Stimulated activated CD4-positive, alpha-beta T cell treated with anti-CD3 and anti-CD28 coated beads, Interleukin-15, amount 100 ng/mL, for 48 hours (primary cell): ENCODE data around the gene PLCB2.

Source experiments
- DNase-seq, 2 donors: peaks; one replicate each; pipeline ENCODE4 v3.0.0-alpha.2; 2020; ENCODE audit warnings: low read depth in 2 of 2

The PLCB2 gene

DNA sequence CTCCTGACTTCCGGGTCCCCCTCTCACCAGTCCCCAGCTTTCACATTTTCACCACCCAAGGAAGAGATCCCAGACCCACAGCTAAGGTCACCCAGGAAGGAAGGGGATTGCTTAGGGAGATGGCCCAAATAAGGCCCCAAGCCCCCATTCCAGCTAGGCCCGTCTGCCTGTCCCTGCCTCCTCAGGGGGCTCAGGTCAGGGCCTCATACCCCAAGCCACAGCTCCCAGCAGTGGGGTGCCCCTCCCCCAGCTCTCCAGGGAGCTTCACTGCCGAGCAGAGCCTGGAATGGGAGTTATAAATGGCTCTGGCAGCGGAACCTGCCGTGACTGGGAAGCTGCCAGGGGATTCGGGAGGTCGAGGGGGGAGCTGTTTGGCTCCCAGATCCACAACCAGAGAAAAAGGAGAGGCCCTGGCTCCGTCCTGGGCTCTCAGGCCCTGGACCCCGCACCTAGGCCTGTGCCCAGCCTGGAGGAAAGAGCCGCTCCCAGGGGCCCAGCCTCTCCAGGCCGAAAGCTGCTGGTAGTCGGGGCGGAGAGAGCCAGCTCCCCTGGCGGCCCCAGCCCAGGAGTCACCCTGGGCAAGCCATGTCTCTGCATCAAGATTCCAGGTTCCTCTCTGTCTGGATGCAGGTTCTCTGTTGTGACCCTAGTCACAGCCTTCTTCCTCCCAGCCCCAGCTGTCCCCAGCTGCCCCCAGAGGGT lies 32.5 kb upstream of the PLCB2 start:
- no peak for DNase-seq

- no peak for DNase-seq
These were observed 31.8 kb upstream of the PLCB2 start for GRCh38 chr15:40339621-40339945.

GRCh38 chr15:40338921-40339620 lies 31.3 kb upstream of the PLCB2 start:
- DNase-seq = no peak

- DNase-seq = peak; percentile 59 to 79
These were observed 30.4 kb upstream of the PLCB2 start for GRCh38 chr15:40338041-40338657.

- DNase-seq = no peak
These were observed 29.9 kb upstream of the PLCB2 start for GRCh38 chr15:40337597-40337996.

DNA sequence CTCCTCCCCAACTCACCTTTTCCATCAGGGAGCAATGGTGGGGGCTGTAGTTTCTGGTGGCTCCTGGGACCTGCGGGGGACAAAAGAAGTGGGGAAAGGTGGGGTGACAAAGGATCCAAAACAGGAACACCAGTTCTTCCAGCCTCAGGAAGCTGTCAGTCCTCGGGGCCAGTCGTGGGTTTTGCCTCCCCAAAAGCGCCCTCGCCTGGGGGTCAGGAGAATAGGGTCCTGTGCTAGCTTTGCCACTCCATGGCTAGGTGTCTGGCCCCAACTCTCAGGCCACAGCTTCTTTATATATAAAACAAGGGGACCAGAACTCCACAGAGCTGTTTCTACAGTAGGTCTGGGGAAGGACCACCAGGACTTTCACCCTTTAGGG lies 29.0 kb upstream of the PLCB2 start:
- DNase-seq = no peak

DNA sequence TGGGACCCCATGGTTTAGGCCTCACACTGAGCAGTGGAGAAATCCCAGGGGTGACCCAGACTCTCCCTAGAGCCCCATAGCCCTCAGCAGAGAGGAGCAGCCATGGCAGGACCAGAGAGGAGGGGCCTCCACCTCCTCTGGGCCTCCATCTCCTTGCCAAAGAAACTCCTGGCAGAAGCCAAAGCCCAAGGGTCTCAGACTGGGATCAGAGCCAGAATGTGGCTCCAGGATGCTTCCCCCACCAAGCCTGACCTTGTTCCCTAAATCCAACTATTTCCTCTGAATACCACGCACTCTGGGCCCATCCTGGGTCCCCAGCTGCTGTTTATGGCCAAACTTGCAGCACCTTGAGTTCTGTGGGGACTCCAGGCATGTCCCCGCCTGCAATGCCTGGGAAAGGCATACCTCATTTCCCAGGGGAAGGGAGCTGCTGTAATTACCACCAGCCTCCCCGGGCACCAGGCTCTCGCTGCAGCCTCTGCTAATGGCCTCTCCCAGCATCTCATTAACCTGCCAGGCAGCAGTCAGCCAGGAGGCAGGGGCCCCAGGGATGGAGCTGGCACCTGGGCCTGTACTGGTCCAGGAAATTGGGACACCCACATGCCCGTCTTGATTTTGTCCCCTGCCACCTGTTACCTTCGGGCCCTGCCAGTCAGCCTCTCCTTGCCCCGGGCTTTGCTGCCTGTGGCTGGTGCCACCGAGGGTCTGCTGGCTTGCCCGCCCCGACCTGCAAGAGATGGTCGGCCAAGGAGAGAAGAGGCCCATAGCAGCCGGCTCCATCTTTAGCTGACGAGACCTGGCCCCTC lies 28.4 kb upstream of the PLCB2 start:
- no peak for DNase-seq

GRCh38 chr15:40334941-40335795 lies 27.4 kb upstream of the PLCB2 start:
- DNase-seq = no peak

DNA sequence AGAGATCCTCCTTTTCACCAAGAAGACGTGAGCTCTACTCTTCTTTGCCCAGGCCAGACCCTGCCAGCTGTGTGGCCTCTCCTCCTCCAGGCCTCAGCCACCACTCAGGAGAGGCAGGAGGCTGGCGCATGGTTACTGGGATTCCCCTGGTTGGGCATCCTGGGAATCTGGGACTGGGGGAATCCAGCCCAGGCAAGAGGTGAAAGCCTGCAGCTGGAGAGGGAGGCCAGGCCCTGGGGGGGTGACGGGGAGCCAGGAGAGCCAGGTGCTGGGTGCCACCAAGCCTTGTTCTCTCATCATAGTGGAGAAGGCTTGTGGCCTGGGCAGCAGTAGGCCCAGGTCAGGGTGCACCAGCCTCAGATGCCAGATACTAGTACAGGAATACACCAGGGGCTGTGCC lies 26.8 kb upstream of the PLCB2 start:
- no peak for DNase-seq

DNA sequence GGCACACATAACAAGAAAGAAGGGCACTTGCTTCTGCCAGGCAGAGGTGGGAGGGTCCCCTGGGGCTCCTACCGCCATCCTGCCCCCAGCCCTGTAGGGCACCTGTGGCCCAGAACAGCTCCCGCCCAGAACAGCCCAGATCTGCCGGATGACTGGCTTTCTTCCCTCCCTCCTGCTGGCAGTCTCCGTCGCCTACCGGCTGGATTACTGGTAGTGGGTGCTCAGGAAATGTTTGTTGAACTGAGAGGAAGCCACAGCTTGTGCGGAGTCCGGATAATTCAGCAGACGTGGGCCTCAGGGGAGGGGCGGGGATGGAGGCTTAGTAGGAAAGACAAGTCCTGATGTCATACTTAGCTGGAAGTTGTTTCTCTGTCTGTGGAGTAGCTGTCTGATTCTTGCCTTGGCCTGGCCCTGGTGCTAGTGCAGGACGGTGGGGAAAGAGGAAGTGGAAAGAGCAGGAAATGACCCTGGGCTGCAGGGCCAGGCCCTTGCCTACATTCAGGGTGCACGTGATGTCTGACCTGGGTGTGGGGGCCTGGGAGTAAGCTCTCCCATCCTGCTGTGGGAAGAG lies 26.3 kb upstream of the PLCB2 start:
- no peak for DNase-seq

GRCh38 chr15:40332113-40332781 lies 24.5 kb upstream of the PLCB2 start:
- no peak for DNase-seq

- DNase-seq = no peak
These were observed 23.9 kb upstream of the PLCB2 start for GRCh38 chr15:40331637-40332036.

- DNase-seq = no peak
These were observed 23.3 kb upstream of the PLCB2 start for GRCh38 chr15:40331026-40331425.

DNA sequence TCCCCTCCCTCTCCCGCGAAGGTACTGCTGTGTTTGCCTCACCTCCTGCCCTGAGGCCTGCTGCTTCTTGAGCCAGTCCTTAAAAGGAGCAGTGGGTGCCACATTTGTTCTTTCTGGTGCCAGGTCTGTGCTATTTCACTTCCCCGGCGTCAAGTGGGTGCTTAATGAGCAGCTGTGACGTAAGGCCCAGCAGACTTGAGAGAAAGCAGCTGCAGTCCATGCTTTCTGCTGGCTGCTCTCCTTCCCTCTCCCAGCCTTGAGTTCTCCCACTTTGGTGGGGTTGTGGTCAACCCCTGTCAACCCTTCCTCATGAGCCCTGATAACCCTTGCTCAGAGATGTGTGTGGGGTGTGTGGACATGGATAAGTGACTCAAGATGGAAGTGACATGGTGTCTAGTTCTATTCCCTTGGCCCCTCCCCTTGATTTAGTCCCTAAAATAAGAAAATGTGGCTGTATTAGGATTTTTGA lies 22.7 kb upstream of the PLCB2 start:
- DNase-seq = no peak

DNA sequence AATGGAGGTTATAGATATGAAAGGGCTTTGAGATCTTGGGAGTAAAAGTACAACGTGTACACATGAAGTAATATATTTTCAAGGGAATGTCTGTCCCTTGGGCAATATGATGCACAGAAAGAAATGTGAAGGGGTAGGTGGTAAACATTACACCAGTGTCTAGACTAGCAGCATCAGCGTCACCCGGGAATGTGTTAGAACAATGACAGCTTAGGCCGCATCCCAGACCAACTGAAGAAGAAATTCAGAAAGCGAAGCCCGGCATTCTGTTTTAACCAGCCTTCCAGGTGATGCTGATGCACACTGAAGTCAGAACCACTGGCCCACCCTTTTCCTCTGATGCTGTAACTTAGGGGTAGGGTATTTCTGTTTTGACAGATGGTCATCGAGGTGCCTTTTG lies 22.1 kb upstream of the PLCB2 start:
- DNase-seq = no peak

DNA sequence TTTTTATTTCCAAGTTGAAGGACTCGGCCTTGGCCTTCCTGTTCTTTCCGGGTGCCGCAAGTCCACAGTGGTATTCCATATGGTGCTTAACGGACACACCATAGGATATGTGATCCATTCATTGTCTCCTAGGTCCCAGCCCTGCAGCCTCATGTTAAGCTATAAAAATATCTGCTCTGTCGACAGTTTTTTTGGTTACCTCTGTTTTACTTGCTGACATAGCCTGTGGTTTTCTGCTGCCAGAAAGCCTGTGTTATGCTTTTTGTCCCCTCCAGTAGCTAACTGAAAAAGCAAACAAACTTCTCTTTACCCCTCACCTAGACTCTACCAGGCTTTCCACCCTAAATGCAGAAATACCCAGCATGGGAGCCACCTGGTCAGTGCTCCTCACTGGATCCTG lies 21.0 kb upstream of the PLCB2 start:
- no peak for DNase-seq

DNA sequence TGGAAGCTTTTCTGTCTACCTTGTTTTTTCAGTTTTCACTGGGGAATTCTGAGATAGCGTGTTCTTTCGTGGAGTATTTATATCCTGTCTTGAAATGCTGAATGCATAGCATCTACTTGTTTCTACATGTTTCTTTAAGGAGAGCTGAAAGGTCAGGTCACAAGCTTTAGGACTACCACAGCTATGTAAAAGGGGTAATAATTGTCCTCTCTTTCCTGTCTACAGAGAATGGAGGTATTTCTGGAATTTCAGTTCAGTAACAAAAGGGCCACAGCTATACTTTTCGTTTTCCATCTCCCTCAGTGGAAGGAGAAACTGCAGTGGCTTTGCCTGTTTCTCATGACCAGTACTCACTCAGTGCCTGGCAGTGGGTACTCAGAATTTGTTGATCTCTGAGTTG lies 20.4 kb upstream of the PLCB2 start:
- DNase-seq = no peak

GRCh38 chr15:40327457-40327856 lies 19.7 kb upstream of the PLCB2 start:
- no peak for DNase-seq

- no peak for DNase-seq
These were observed 18.0 kb upstream of the PLCB2 start for GRCh38 chr15:40325700-40326099.

- no peak for DNase-seq
These were observed 17.5 kb upstream of the PLCB2 start for GRCh38 chr15:40325188-40325587.
